GM12801 (cell line): Measurements from ENCODE around the gene HSPH1.

ENCODE experiments used
- TF ChIP-seq, protein P1 (sequence below): IDR thresholded peaks from one replicate; pipeline ENCODE4 v1.5.1; 2011; ENCODE audit warnings: control low read depth; ENCODE audit not compliant: insufficient read length; ENCODE audit errors: extremely low read depth

The HSPH1 gene

DNA sequence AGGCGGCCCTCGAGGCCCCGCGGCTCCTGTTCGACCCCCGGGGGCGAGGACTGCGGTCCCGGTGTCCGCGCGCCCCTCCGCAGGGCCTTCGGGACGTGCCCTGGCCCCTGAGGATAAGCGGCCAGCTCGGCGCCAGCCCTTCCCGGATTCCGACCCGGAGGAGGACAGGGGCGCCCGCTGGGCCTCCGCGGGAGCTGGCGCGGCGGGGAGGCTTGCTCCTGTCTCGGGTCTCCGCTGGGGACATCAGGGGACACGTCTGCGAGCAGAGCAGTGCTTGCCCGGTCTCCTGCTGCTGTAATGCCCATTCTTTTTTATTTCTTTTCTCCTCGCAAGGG lies 38.9 kb upstream of the HSPH1 start:
- TF ChIP-seq, protein P1, sequence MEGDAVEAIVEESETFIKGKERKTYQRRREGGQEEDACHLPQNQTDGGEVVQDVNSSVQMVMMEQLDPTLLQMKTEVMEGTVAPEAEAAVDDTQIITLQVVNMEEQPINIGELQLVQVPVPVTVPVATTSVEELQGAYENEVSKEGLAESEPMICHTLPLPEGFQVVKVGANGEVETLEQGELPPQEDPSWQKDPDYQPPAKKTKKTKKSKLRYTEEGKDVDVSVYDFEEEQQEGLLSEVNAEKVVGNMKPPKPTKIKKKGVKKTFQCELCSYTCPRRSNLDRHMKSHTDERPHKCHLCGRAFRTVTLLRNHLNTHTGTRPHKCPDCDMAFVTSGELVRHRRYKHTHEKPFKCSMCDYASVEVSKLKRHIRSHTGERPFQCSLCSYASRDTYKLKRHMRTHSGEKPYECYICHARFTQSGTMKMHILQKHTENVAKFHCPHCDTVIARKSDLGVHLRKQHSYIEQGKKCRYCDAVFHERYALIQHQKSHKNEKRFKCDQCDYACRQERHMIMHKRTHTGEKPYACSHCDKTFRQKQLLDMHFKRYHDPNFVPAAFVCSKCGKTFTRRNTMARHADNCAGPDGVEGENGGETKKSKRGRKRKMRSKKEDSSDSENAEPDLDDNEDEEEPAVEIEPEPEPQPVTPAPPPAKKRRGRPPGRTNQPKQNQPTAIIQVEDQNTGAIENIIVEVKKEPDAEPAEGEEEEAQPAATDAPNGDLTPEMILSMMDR, result no peak

DNA sequence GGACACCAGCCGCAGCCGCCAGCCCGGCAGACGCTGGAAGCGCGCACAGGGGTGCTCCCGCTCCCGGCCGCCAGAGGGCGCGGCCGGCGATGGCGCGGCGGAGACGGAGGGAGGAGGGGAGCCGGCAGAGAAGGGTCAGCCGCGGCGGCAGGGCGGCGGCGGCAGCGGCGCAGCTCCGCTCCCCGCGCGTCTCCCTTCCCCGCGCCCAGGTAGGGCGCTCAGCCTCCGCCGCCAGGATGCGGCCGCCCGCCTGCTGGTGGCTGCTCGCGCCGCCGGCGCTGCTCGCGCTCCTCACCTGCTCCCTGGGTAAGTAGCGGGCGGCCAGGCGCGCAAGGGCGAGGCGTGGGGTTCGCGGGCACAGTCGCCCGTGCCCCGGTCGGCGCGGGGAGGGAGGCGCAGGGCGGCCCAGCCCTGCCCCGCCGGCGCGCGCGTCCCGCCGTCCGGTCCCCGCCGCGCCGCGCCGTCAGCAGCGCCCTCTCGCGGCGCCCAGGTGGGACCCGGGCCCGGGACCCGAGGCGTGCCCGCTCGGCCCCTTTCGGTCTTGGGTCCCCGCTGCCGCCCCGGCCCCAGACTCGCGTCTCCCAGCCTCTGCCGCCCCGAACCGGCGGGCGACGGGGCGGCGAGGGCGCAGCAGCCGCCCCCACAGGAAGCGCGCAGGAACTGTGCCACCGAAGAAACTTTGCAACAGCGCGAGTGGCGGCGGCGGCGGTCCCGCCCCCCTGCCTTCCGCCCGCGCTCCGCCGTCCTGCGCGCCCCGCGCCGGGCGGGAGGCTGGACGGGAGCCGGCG lies 38.3 kb upstream of the HSPH1 start, which contains the start of gene B3GLCT:
Gene B3GLCT (plus strand): TSS at position 127 of the 788 bp plus-strand sequence. CDS start 110 bp downstream, at position 237.
- TF ChIP-seq, protein P1, result no peak

DNA sequence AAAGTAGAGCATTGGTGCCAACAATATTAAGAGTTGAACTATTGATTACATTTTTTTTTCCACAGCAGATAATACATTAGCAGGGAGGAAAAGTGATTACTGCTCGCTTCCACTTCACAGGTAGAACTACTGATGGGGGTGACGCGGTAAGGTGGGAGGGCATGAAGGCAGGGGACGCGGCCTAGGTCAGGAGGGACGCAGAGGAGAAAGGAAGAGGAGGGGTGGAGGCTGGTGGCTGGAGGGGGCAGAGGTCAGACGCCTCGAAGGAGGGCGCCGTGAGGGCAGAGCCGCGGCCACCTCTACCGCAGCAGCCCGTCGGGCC lies 37.8 kb upstream of the HSPH1 start:
- TF ChIP-seq, protein P1, result no peak

DNA sequence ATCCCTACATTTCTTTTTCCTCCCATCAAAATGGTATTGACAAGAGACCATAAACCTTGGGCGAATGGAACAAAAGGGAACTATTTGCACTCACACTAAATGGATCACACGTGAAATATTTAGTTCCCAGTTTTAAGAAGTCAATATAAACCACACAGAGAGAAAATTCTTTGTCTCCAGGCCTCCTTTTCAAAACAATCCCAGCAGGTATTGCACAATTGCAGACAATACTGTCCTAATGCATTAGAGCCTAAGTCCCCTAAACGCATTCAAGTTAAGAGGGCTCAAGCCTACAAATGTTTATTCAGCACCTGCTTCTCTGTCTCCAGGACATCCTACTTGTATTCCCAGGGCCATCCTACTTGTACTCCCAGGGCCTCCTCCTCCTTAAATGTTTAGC lies 36.8 kb upstream of the HSPH1 start:
- TF ChIP-seq, protein P1, result no peak

DNA sequence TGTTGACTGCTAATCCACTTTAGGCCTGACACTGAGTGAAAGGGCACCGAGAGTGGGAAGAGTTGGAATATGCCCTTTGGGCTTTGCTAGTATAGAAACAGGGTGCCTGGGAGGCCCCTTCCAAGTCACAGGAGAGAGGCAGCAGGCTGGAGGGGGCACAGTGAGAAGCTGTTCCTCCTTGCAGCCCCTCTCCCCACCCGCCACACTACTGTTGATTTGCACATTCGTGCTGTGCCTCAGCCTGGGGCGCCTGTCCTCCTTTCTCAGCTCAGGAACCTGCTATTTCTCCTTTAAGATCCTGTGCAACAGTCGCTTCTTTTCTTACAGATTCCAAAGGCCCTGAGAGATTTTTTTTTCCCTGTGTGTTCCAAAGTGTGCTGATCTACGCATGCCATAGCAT lies 35.3 kb upstream of the HSPH1 start:
- TF ChIP-seq, protein P1, result no peak

DNA sequence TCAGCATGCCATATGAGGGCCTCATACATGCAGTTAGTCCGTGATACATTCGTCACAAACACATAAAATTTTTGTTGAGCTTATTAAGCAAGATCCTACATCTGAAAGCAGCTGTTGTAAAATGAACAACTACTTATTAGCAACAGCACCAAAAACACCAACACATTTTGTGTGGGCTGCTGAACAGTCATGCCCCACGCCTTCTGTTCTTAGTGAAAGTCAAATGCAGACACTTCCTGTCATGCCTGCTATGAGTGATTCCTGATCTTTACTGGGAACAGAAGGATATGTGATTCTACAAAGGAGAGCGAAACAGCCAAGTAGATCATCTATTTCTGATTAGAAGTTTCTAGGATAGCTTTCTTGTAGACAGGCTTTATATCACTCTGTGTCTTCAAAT lies 33.9 kb upstream of the HSPH1 start:
- TF ChIP-seq, protein P1, result no peak

DNA sequence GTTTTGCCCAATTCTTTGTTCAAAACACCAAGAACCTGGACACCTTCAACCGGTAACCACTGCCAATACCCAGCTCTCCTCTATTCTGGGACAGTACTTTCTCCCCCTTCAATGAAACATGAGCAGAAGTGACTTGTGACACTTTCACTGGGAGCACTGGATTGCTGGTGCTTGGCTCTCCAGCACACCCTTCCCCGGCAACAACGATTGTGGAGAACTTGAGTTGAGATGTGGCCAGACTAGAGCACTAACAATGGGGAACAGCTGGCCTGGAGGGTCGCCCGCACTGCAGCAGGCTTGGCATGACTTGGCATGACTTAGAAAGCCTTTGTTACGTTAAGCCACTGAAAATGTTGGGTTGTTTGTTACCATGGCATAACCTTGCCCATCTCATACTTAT lies 30.6 kb upstream of the HSPH1 start:
- TF ChIP-seq, protein P1, result no peak
